Transverse colon (tissue), 4 donors: ENCODE data around the gene NHERF2. TPM values are rescaled to one million over a fixed set of nuclear protein-coding genes. Genes with fewer than 3 reads are reported as not detected.

Source experiments
- DNase-seq: peaks from one replicate; pipeline ENCODE4 v3.0.0-alpha.2; 2019
- H3K27ac ChIP-seq, 4 donors: fragments of 200-600 bp; sonication (generic); 2 replicates each; pipeline ENCODE4 v1.5.1; 2016 to 2018; ENCODE audit warnings: inconsistent platforms in 4 of 4
- H3K27me3 ChIP-seq: fragments of 200-600 bp; sonication (generic); 2 replicates; pipeline ENCODE4 v1.5.1; 2017; ENCODE audit warnings: inconsistent platforms
- H3K36me3 ChIP-seq, 4 donors: fragments of 200-600 bp; sonication (generic); 2 replicates each; pipeline ENCODE4 v1.5.1; 2017 to 2019; ENCODE audit warnings: inconsistent platforms in 4 of 4
- H3K4me1 ChIP-seq, 4 donors: fragments of 200-600 bp; sonication (generic); 2 replicates each; pipeline ENCODE4 v1.5.1; 2017 to 2020; ENCODE audit warnings: inconsistent platforms in 4 of 4
- H3K4me3 ChIP-seq, 4 donors: fragments of 200-600 bp; sonication (generic); 1 replicate in 1 of 4; 2 replicates in 3 of 4; pipeline versions ENCODE4 v1.5.1 to v1.6.1; 2017 to 2019; ENCODE audit warnings: inconsistent platforms in 4 of 4
- H3K9me3 ChIP-seq, 2 donors: fragments of 200-600 bp; sonication (generic); 2 replicates each; pipeline ENCODE4 v1.5.1; 2017 to 2019; ENCODE audit warnings: inconsistent platforms in 2 of 2
- CTCF ChIP-seq, 5 experiments: fragments of 200-600 bp in 3 of 5; fragments of 450-650 bp in 2 of 5; sonication (generic) in 3 of 5; IDR thresholded peaks; 1 replicate in 2 of 5; 2 replicates in 3 of 5; pipeline ENCODE4 v1.5.1; 2016 to 2017; ENCODE audit warnings: antibody characterized with exemption in 5 of 5, inconsistent platforms in 3 of 5, mild to moderate bottlenecking in 2 of 5, moderate library complexity in 1 of 5
- EP300 ChIP-seq: sonication (generic); formaldehyde crosslinking; IDR thresholded peaks from one replicate; pipeline ENCODE4 v1.6.1; 2017; ENCODE audit warnings: antibody characterized with exemption, low read depth
- POLR2A ChIP-seq: fragments of 450-650 bp; IDR thresholded peaks from one replicate; pipeline ENCODE4 v1.6.1; 2016; ENCODE audit warnings: antibody characterized with exemption, mild to moderate bottlenecking, moderate library complexity
- POLR2AphosphoS5 ChIP-seq, 3 donors: sonication (generic); formaldehyde crosslinking; IDR thresholded peaks; one replicate each; pipeline ENCODE4 v1.6.1; 2016; ENCODE audit warnings: antibody characterized with exemption in 3 of 3
- WGBS, 2 donors: methylation state at CpG; one replicate each; pipeline ENCODE4 v1.1.5; 2018; ENCODE audit warnings: low coverage in 1 of 2; 5-methylcytosine and 5-hydroxymethylcytosine counted together
- in situ Hi-C, 4 donors: fragments of 200-750 bp; cut with MboI; loops; one replicate each; pipeline versions ENCODE4 v1.15.0 to v1.15.1; 2017; ENCODE audit warnings: low sequenced_read_pairs in 3 of 4, low pct_ligation_motif_present in 1 of 4, low pct_unique_long_range_greater_than_20kb in 1 of 4
- intact Hi-C: fragments of 100-400 bp; cut with DNase I; formaldehyde crosslinking; loops from one replicate; pipeline ENCODE4 v1.15.1; 2023; ENCODE audit warnings: low total_unique reads
- total RNA-seq, 4 donors: library from RNA; depleted of rRNA; stranded (reverse); fragments of >200 nt; gene quantifications; one replicate each; pipeline ENCODE4 v1.1.0, GENCODE V29; 2016

Gene NHERF2
- total RNA-seq, 4 donors from 2014 or later, result 3.7 to 61.9 (median 29.8) TPM

- Histone ChIP-seq H3K27me3 (peaks cover 34% of the 10 kb centered on the region), H3K27ac (peak within 1 kb of the TSS; percentile 54 to 83 (median 60)), H3K4me1 (peaks cover 23 to 50% (median 43%) of the 10 kb centered on the region in 4 donors), H3K4me3 (peak within 1 kb of the TSS in 3 of 4 donors; percentile 11 to 31 (median 30)), H3K36me3 (peaks cover 0 to 7% (median 0%) of the 10 kb centered on the region in 4 donors), H3K9me3 (no peaks in the 10 kb centered on the region)
- no peak for TF ChIP-seq CTCF (IDR thresholded peaks at IDR 0.05)
- no peak for TF ChIP-seq POLR2AphosphoS5 (IDR thresholded peaks at IDR 0.05)
- TF ChIP-seq POLR2A, result no peak
- TF ChIP-seq EP300, result no peak
- DNase-seq, result no peak
- 8% methylated on average over 50 of the region's 67 CpGs; no CpG with 5 or more reads in 1 of the 2 donors for WGBS, 2 donors
- intact Hi-C loops (loop anchor here (10.0 kb wide), 1 partner anchor 675 kb away; no protein-coding TSS in a partner anchor), in situ Hi-C loops (no loop called here)
These were observed 37.2 kb upstream of the NHERF2 start, which contains the start of gene SYNGR3 for GRCh38 chr16:1989209-1990100. Gene SYNGR3, plus strand, starts transcription at chr16:1989970. Its CDS starts 133 bp downstream, at chr16:1990103.

GRCh38 chr16:1990101-1990350 lies 36.7 kb upstream of the NHERF2 start:
- no peaks in the 10 kb centered on the region for H3K9me3 ChIP-seq
- H3K36me3 ChIP-seq, result peaks cover 0 to 7% (median 0%) of the 10 kb centered on the region in 4 donors
- H3K27me3 ChIP-seq, result peaks cover 34% of the 10 kb centered on the region
- H3K4me1 ChIP-seq, result peaks cover 18 to 44% (median 38%) of the 10 kb centered on the region in 4 donors
- intact Hi-C loops (no loop called here), in situ Hi-C loops (no loop called here)
- DNase-seq, result no peak
- H3K4me3 ChIP-seq, result peak overlapping the region in 2 of 4 donors; percentile 30 to 31
- no peak overlapping the region for H3K27ac ChIP-seq
- WGBS, 2 donors, result no CpG with 5 or more reads among the region's 25 CpGs
- TF ChIP-seq CTCF (IDR thresholded peaks at IDR 0.05) (no peak), POLR2AphosphoS5 (IDR thresholded peaks at IDR 0.05) (no peak), EP300 (no peak), POLR2A (no peak)

GRCh38 chr16:1990351-1991134 lies 36.2 kb upstream of the NHERF2 start:
- Histone ChIP-seq H3K27me3 (peaks cover 34% of the 10 kb centered on the region), H3K4me3 (peak overlapping the region in 3 of 4 donors; percentile 11 to 31 (median 30)), H3K4me1 (peaks cover 14 to 39% (median 32%) of the 10 kb centered on the region in 4 donors), H3K9me3 (no peaks in the 10 kb centered on the region), H3K27ac (peak overlapping the region; percentile 54 to 83 (median 60)), H3K36me3 (peaks cover 0 to 7% (median 0%) of the 10 kb centered on the region in 4 donors)
- in situ Hi-C loops, result no loop called here
- 1% methylated on average over 48 of the region's 50 CpGs; no CpG with 5 or more reads in 1 of the 2 donors for WGBS, 2 donors
- intact Hi-C loops, result no loop called here
- DNase-seq, result peak; percentile 77
- peak in 2 of 3 donors; percentile 20 to 29 for TF ChIP-seq POLR2AphosphoS5 (IDR thresholded peaks at IDR 0.05)
- no peak for TF ChIP-seq EP300
- peak; percentile 41 for TF ChIP-seq POLR2A

GRCh38 chr16:1991135-1991551 lies 35.6 kb upstream of the NHERF2 start:
- Histone ChIP-seq H3K4me1 (peaks cover 8 to 33% (median 26%) of the 10 kb centered on the region in 4 donors), H3K4me3 (peak overlapping the region in 2 of 4 donors; percentile 24 to 52), H3K36me3 (peaks cover 0 to 4% (median 0%) of the 10 kb centered on the region in 4 donors), H3K27me3 (peaks cover 34% of the 10 kb centered on the region), H3K9me3 (no peaks in the 10 kb centered on the region), H3K27ac (peak overlapping the region; percentile 63 to 83 (median 76))
- in situ Hi-C loops, result no loop called here
- intact Hi-C loops, result no loop called here
- peak; percentile 79 for DNase-seq
- WGBS, 2 donors, result 7% methylated on average over 18 of the region's 18 CpGs; no CpG with 5 or more reads in 1 of the 2 donors
- TF ChIP-seq POLR2A, result no peak
- TF ChIP-seq POLR2AphosphoS5 (IDR thresholded peaks at IDR 0.05), result peak in 1 of 3 donors; percentile 27
- no peak for TF ChIP-seq CTCF (IDR thresholded peaks at IDR 0.05)
- TF ChIP-seq EP300, result no peak
